CD4-positive, alpha-beta T cell treated with Interleukin-15 for 1 hour (primary cell): Measurements from ENCODE around the gene HMGCS1.
"Not testable (repeated sequence)": the region's sequence is repeated elsewhere in the genome, so short reads cannot be mapped to it uniquely, and the experiment has no call there.

Experiments
- DNase-seq: peaks from one replicate; pipeline ENCODE4 v3.0.0-alpha.2; 2020

Gene HMGCS1

DNA sequence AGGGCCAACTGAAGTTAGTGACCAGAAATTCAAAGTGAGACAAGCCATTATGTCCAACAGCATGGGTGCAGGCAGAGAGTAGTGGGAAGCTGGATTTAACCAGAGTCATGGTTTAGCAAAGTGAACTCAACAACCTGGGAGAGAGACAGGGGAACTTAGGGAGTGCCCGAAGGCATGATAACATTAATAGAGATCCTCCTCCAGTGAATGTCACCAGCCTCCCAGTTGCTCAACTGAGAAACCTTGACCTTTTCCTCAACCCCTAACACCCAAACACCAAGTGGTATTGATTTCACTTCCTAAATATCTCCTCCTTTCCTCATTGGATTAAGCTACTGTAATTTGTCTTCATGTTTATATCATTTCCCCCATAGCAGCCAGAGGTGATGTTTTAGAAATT lies 42.6 kb downstream of the HMGCS1 start:
- no peak for DNase-seq

DNA sequence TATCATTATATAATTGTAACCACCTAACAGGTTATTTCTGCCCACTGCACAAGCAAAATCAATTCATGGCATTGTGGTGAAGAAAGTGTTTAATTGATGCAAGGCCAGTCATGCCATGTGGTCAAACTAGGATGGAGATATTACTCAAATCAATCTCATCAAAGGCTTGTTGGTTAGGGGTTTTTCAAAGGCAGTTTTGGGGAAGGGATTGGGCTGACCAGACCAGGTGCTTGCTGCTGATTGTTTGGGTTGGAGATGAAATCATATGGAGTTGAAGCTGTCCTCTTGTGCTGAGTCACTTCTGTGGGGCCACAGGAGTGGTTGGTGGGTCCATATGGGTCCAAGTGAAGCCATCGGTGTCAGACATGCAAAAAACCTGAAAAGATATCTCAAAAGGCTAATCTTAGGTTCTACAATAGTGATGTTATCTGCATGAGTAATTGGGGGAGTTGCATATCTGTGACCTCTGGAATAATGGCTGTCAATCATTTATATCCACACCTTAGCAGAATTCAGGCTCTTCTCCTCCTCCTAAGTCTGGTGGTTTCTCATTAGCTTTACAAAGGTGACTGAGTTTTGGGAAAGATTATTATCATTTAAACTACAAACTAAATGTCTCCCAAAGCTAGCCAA lies 44.9 kb downstream of the HMGCS1 start:
- DNase-seq = no peak

DNA sequence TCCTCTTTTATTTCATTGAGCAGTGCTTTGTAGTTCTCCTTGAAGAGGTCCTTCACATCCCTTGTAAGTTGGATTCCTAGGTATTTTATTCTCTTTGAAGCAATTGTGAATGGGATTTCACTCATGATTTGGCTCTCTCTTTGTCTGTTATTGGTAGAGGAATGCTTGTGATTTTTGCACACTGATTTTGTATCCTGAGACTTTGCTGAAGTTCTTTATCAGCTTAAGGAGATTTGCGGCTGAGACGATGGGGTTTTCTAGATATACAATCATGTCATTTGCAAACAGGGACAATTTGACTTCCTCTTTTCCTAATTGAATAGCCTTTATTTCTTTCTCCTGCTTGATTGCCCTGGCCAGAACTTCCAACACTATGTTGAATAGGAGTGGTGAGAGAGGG lies 50.9 kb downstream of the HMGCS1 start:
- not testable (repeated sequence) for DNase-seq

DNA sequence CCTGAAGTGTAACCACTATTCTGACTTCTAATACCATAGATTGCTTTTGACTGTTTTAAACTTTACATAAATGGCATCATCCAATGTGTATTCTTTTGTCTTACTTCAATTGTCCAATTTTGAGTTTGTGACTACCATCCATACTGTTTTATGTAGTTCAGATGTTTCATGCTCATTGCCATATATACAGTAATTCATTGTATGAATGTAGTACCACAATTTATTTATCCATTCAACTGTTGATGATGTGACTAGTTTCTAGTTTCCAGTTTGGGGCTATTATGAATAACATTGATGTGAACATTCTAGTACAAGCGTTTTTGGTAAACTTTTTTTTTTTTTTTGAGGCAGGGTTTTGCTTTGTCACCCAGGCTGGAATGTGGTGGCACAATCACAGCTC lies 55.1 kb downstream of the HMGCS1 start:
- no peak for DNase-seq

DNA sequence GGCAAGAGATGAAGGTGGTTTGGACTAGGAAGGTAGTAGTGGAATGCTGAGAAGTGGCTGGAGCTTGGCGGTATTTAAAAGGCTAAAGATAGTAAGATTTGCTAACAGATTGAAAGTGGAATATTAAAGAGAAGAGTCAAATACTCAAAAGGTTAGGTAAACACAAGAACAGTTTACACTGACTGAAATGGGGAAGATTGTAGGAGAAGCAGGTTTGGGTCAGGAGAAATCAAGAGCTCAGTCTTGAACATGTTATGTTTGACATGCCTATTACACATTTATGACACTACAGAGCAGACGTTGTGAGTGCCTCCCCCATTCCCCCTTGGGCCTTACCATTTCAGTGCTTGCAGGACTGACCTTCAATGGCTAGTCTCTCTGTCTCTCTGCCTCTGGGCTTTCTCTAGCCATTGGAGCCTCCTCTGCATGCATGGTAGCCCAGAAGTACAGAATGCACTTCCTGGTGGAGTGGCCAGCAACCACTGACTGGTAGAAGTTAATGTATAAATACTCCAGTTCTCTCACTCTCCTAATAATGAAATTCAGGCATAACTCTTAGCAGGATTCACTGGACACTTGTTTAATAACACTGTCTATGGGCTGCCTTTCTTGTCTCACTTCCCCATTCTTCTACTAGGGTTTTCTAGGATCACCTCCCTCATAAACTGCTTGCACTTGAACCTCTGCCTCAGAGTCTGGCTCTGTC lies 56.8 kb downstream of the HMGCS1 start:
- DNase-seq = no peak

DNA sequence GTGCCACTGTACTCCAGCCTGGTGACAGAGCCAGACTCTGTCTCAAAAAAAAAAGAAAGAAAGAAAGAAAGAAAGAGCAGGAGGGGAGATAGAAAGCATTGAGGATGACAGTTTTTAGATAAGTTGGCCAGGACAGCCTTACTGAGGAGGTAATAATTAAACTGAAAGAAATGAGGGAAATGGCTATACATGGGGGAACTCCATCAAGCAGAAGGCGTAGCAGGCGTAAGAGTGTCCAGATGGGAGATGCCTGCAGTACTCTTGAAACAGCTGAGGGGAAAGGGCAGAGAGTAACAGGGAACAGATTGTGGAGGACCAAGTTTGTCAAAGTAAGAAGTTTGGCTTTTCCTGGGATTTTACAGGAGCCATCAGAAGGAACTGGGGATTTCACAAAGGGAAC lies 57.5 kb downstream of the HMGCS1 start:
- no peak for DNase-seq

DNA sequence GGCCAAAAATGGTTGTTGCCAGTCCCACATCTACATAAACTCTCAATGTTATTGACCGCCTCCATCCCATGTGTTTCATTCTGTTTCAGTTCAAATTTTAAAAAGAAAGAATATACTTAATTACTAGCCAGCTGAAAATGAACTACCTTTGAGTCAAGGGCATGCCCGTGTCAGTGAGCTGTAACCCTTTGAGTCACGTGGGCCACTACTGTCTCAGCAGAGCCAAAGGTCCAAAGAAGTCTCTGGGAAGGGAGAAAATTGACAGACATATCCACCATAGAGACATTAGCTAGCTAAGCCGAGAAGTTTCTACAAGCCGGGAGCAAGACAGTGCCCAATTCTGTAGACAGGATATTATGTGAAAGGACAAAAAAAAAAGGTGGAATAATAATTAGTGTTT lies 61.5 kb downstream of the HMGCS1 start:
- no peak for DNase-seq

DNA sequence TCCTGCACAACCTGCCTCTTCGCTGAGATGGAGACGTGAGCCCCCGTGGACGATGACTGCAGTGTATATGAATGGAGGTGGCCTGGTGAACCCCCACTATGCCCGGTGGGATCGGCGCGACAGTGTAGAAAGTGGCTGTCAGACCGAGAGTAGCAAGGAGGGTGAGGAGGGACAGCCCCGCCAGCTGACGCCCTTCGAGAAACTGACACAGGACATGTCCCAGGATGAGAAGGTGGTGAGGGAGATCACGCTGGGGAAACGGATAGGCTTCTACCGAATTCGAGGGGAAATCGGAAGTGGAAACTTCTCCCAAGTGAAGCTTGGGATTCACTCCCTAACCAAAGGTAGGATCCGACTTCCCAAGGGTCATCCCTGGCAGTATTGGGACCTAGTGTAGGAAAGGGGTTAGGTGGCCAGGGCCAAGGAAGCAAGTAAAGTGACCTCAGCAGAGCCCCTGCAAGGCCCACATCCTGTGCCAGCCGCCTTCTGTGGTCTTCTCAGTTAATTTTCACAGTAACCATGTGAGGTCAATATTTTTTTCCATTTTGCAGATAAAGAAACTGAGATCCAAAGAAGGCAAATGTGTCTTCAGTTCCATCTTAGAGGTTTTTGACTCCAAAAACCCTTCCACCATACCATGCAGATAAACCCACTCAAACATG lies 67.4 kb downstream of the HMGCS1 start:
- no peak for DNase-seq

DNA sequence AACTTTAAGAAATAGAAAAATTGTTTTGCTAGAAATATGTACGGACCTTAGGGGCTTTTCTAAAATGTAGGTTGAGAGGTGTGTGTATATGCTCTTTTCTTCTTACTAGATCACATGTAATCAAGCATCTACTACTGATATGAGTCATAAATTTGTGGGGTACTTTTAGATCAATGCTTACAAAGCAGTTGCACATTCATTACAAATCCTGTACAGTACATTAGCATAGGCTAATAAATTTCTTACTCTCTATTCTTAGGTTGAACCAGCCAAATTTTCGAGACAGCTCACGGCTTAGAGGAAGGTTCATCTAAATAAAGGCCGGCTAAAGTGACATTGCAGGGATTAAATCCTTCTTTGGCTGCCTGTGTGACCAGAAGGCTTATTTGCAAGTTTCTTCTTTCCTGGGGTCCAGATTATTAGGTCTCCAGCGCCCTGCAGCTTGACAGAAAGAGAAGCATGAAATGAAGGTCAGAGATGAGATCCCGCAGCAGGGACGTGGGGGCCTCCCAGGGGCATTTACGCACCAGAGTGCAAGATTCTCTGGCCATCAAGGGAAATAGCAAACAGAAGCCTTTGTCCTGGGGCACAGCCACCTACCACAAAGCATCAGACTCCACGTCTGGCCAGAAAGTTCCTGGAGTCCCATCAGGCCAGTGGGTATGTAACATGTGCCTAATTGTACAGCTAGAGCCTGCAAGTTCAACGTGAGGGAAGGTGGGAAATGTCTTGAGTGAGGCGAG lies 68.2 kb downstream of the HMGCS1 start:
- DNase-seq = no peak

DNA sequence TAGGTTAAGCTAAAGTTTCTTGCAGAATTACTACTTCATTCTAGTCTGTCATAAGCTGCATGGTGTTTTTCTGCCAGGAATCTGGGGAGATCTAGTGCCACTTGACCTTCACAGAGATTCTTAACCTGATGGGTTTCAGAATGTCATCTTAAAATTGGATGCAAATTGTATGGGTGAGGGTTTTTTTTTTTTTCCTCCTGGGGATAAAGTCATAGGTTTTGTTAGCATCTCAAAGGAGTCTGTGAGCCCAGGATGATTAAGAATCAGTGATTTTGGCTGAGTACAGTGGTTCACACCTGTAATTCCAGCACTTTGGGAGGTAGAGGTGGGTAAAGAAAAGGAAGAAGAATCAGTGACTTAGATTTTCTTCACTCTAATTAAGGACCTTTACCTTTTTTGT lies 69.9 kb downstream of the HMGCS1 start:
- no peak for DNase-seq

DNA sequence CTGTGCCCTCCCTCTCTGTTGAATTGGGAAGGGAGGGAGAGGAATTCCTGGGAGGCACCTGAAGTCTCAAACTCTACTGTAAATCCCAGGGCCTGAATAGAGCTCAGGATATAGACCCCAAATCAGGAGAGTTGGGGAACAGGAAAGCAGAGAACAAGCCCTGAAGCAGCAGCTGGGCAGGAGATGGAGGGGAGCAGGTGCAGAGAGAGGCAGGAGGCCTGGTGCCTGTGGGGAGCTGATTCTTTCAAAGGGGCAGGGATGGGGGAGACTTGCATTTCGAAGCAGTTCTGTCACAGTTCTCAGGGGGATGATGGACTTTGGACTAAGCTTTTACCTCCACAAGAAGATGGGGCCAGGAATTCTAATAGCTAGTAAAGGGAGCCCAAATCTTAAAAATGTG lies 71.0 kb downstream of the HMGCS1 start:
- DNase-seq = no peak
